Loucy (cell line): ENCODE data around the gene CD101.

ENCODE experiments used
- H2AFZ ChIP-seq: fragments of 200-600 bp; sonication (generic); 2 replicates; pipeline ENCODE4 v1.6.0; 2016; ENCODE audit warnings: antibody characterized with exemption, mild to moderate bottlenecking, low read length, moderate library complexity
- H3F3A ChIP-seq: fragments of 200-600 bp; 2 replicates; pipeline ENCODE4 v1.6.0; 2016; ENCODE audit warnings: antibody characterized with exemption, low read depth, mild to moderate bottlenecking
- H3K27me3 ChIP-seq: fragments of 200-600 bp; sonication (generic); 2 replicates; pipeline ENCODE4 v1.6.1; 2014; ENCODE audit warnings: low read length, mild to moderate bottlenecking; ENCODE audit not compliant: insufficient read depth, poor library complexity, severe bottlenecking
- H3K36me3 ChIP-seq: fragments of 200-600 bp; sonication (generic); 2 replicates; pipeline ENCODE4 v1.6.1; 2016; ENCODE audit warnings: low read length; ENCODE audit not compliant: insufficient read depth
- H3K4me1 ChIP-seq: fragments of 200-600 bp; sonication (generic); 2 replicates; pipeline ENCODE4 v1.5.1; 2014; ENCODE audit warnings: low read length, mild to moderate bottlenecking; ENCODE audit not compliant: insufficient read depth, poor library complexity, severe bottlenecking
- H3K4me2 ChIP-seq: fragments of 200-600 bp; sonication (generic); 2 replicates; pipeline ENCODE4 v1.6.0; 2014; ENCODE audit warnings: antibody characterized with exemption, low read length, low read depth, mild to moderate bottlenecking; ENCODE audit not compliant: poor library complexity, severe bottlenecking
- H3K4me3 ChIP-seq: fragments of 200-600 bp; sonication (generic); 2 replicates; pipeline ENCODE4 v1.5.1; 2014; ENCODE audit warnings: low read length, mild to moderate bottlenecking, mixed read lengths; ENCODE audit not compliant: poor library complexity, severe bottlenecking
- H3K79me2 ChIP-seq: fragments of 200-600 bp; sonication (generic); 2 replicates; pipeline ENCODE4 v1.6.1; 2014; ENCODE audit warnings: low read length; ENCODE audit not compliant: insufficient read depth
- H3K9ac ChIP-seq: fragments of 200-600 bp; sonication (generic); 2 replicates; pipeline ENCODE4 v1.6.0; 2014; ENCODE audit warnings: mild to moderate bottlenecking, low read depth, low read length, moderate library complexity; ENCODE audit not compliant: poor library complexity, severe bottlenecking
- H3K9me2 ChIP-seq: fragments of 200-600 bp; sonication (generic); replicated peaks from 2 replicates; pipeline ENCODE4 v1.6.1; 2016; ENCODE audit warnings: low read depth, low read length, mixed read lengths
- H3K9me3 ChIP-seq: fragments of 200-600 bp; sonication (generic); 2 replicates; pipeline ENCODE4 v1.6.1; 2014; ENCODE audit warnings: mild to moderate bottlenecking, antibody characterized with exemption, low read length, low read depth; ENCODE audit not compliant: insufficient read depth
- H4K20me1 ChIP-seq: fragments of 200-600 bp; sonication (generic); 2 replicates; pipeline ENCODE4 v1.6.0; 2014; ENCODE audit warnings: antibody characterized with exemption, low read length, mild to moderate bottlenecking; ENCODE audit not compliant: insufficient read depth, poor library complexity, severe bottlenecking
- CTCF ChIP-seq: fragments of 200-600 bp; sonication (generic); conservative IDR thresholded peaks from 2 replicates; pipeline ENCODE4 v1.5.1; 2014; ENCODE audit warnings: mild to moderate bottlenecking, antibody characterized with exemption, low read length
- EZH2phosphoT487 ChIP-seq: fragments of 200-600 bp; IDR thresholded peaks from 2 replicates; pipeline ENCODE4 v1.6.1; 2018; ENCODE audit warnings: antibody characterized with exemption, mild to moderate bottlenecking, moderate library complexity, borderline replicate concordance

CD101 gene

GRCh38 chr1:117046781-117047180 lies 45.2 kb downstream of the CD101 start:
- Histone ChIP-seq H3K9ac (no peak overlapping the region), H3K27me3 (no peaks in the 10 kb centered on the region)

GRCh38 chr1:117047271-117047670 lies 45.7 kb downstream of the CD101 start:
- no peak overlapping the region for H3K4me3 ChIP-seq
- H3K36me3 ChIP-seq: no peaks in the 10 kb centered on the region
- H3F3A ChIP-seq: no peaks in the 10 kb centered on the region
- H4K20me1 ChIP-seq: no peaks in the 10 kb centered on the region
- no peak for TF ChIP-seq EZH2phosphoT487
- no peak for TF ChIP-seq CTCF
- no peaks in the 10 kb centered on the region for H3K79me2 ChIP-seq
- no peaks in the 10 kb centered on the region for H3K27me3 ChIP-seq
- H3K4me1 ChIP-seq: peaks cover 7% of the 10 kb centered on the region
- H3K9ac ChIP-seq: no peak overlapping the region
- no peak overlapping the region for H2AFZ ChIP-seq
- H3K9me2 ChIP-seq: no peaks in the 10 kb centered on the region
- H3K4me2 ChIP-seq: no peak overlapping the region
- no peaks in the 10 kb centered on the region for H3K9me3 ChIP-seq

More at GRCh38 chr1:117046781-117047180, 45.2 kb downstream of the CD101 start:
- Histone ChIP-seq H3K4me2 (no peak overlapping the region), H3K79me2 (no peaks in the 10 kb centered on the region), H3K9me2 (no peaks in the 10 kb centered on the region), H4K20me1 (no peaks in the 10 kb centered on the region), H2AFZ (no peak overlapping the region), H3K9me3 (no peaks in the 10 kb centered on the region), H3F3A (no peaks in the 10 kb centered on the region), H3K36me3 (no peaks in the 10 kb centered on the region), H3K4me3 (no peak overlapping the region), H3K4me1 (peaks cover 7% of the 10 kb centered on the region)
- TF ChIP-seq EZH2phosphoT487 (no peak), CTCF (no peak)

GRCh38 chr1:117049857-117050256 lies 48.3 kb downstream of the CD101 start:
- no peaks in the 10 kb centered on the region for H3K79me2 ChIP-seq
- no peaks in the 10 kb centered on the region for H3F3A ChIP-seq
- peaks cover 7% of the 10 kb centered on the region for H3K4me1 ChIP-seq
- H3K27me3 ChIP-seq: no peaks in the 10 kb centered on the region
- H3K9ac ChIP-seq: no peak overlapping the region
- no peak overlapping the region for H2AFZ ChIP-seq
- no peak overlapping the region for H3K4me2 ChIP-seq
- TF ChIP-seq CTCF: no peak
- TF ChIP-seq EZH2phosphoT487: no peak
- no peaks in the 10 kb centered on the region for H3K9me3 ChIP-seq
- no peaks in the 10 kb centered on the region for H3K9me2 ChIP-seq
- H4K20me1 ChIP-seq: no peaks in the 10 kb centered on the region
- no peak overlapping the region for H3K4me3 ChIP-seq
- no peaks in the 10 kb centered on the region for H3K36me3 ChIP-seq
